Fibroblast of villous mesenchyme (primary cell): ENCODE data around the gene CEP112. TPM values are rescaled to one million over a fixed set of nuclear protein-coding genes. Genes with fewer than 3 reads are reported as not detected.

Source experiments
- DNase-seq: peaks from one replicate; pipeline ENCODE4 v3.0.0-alpha.2; 2010; ENCODE audit warnings: low read depth
- H3K4me3 ChIP-seq: 2 replicates; pipeline ENCODE4 v1.5.1; 2011; ENCODE audit warnings: low read depth, mild to moderate bottlenecking, low read length
- CTCF ChIP-seq: IDR thresholded peaks from 2 replicates; pipeline ENCODE4 v1.5.1; 2012; ENCODE audit warnings: low read depth, mild to moderate bottlenecking, low read length; ENCODE audit not compliant: insufficient read depth
- total RNA-seq: library from RNA; depleted of rRNA; stranded (reverse); fragments of >200 nt; gene quantifications from 2 replicates; pipeline ENCODE4 v1.2.3, GENCODE V29; 2012

Gene CEP112
- total RNA-seq, 1 donor: 10.8 TPM

GRCh38 chr17:66006654-66007053, 185.3 kb downstream of the CEP112 start:
- no peak for DNase-seq
- no peak for TF ChIP-seq CTCF
- H3K4me3 ChIP-seq: no peak overlapping the region

- peak; percentile 12 for DNase-seq
- H3K4me3 ChIP-seq: no peak overlapping the region
- TF ChIP-seq CTCF: no peak
Measured at GRCh38 chr17:66002812-66003211, 189.1 kb downstream of the CEP112 start.

GRCh38 chr17:66002063-66002585, 189.8 kb downstream of the CEP112 start:
- no peak overlapping the region for H3K4me3 ChIP-seq
- TF ChIP-seq CTCF: no peak
- DNase-seq: no peak

- no peak for TF ChIP-seq CTCF
- no peak overlapping the region for H3K4me3 ChIP-seq
- no peak for DNase-seq
Measured at GRCh38 chr17:66000216-66000615, 191.7 kb downstream of the CEP112 start.

- DNase-seq: no peak
- no peak overlapping the region for H3K4me3 ChIP-seq
- no peak for TF ChIP-seq CTCF
Measured at GRCh38 chr17:65998675-65999074, 193.3 kb downstream of the CEP112 start.

GRCh38 chr17:65994679-65995078, 197.3 kb downstream of the CEP112 start:
- DNase-seq: no peak
- H3K4me3 ChIP-seq: no peak overlapping the region
- no peak for TF ChIP-seq CTCF

GRCh38 chr17:65994114-65994513, 197.8 kb downstream of the CEP112 start:
- H3K4me3 ChIP-seq: no peak overlapping the region
- no peak for TF ChIP-seq CTCF
- DNase-seq: no peak
